DMS153 treated with DMSO at 0.1 percent for 48 hours (cell line): Measurements from ENCODE around the gene ZNF836.

Experiments used
- DNase-seq: peaks from one replicate; lab custom pipeline; 2025; ENCODE audit not compliant: unreplicated experiment; lab: John Stamatoyannopoulos, UW

The ZNF836 gene

DNA sequence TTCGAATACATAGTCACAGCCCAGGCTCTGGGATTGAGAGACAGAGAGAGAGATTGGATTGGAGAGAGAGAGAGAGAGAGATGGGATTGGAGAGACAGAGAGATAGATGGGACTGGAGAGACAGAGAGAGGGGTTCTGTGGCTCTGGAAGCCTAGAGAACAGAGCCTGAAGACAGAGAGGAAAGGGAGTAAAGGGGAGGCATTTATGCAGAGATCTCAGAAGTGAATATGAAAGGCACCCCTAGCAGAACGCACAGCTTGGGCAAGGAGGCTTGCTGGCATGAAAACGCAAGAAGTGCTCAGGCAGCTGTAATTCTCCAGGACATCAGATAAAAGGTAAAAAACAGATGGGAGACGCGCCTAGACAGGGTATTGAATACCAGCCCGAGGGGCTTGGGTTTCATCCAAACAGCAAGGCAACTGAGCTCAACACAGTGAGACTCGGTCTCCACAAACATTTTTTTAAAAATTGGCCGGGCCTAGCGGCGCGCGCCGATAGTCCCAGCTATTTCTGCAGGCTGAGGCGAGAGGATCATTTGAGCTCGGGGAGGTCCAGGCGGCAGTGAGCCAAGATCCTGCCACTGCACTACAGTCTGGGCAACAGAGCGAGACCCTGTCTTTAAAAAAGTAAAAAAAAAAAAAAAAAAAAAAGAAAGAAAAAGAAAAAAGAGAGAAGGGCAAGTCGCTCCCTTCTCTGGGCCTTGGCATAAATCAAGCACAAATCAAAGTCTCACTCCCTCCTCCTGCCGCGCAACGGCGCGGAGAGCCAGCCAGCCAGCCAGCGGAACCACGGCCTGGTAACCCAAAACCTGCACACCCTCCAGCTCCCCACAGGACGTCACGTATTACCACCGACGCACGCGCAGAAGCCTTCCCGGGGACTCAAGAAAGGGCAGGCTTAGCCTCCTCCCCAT is 17.7 kb upstream of the ZNF836 start:
- DNase-seq = no peak

GRCh38 chr19:52187407-52187806 is 16.0 kb upstream of the ZNF836 start:
- no peak for DNase-seq

DNA sequence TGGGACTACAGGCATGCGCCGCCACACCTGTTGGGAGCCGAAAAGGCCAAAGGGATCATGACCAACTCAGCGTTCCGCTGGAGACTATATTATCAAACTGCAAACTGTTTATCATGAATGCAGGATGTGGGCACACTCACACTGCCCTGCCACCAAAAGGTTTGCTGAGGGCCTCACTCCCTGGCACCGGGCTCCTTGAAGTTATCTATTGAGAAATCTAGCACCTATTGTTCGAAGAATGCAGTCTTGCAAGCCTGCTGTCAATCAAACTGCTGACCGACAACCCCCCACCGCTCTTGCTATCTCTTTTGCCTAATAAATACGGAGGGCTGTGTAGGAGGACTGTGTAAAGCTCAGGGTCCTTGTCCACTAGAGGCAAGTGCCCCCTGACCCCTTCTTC is 5.2 kb upstream of the ZNF836 start:
- DNase-seq = no peak

DNA sequence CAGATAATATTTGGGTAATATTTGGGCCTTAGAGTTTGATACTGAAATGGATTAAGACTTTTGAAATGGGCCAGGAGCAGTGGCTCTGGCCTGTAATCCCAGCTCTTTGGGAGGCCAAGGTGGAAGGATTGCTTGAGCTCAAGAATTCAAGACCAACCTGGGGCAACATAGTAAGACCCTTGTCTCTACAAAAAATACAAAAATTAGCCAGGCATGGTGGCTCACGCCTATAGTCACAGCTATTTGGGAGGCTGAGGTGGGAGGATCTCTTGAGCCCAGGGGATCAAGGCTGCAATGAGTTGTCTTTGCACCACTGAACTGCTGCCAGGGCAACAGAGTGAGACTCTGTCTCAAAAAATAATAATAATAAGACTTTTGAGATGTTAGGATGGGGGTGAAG is 926 bp upstream of the ZNF836 start:
- DNase-seq = no peak

DNA sequence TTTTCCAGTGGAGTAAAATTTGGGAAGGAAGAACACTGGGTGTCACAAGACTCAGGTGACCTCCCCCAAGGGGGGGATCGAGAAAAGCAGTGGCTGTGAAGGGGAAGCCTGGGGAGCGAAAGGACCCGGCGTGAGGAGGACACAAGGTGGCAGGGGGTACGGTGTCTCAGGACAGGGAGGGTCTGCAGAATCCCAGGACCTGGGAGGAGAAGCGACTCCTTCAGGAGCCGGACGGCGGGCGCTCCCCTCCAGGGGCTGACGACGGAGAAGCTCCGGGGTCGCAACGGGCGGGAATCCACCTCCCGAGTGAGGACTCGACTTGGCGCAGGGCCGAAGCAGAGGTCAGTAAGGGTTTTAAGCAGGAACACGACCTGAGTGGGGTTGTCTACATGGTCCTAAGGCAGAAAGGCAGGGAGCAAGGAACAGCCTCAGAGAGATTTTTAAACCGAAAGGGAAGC is 529 bp downstream of the ZNF836 start:
- no peak for DNase-seq

DNA sequence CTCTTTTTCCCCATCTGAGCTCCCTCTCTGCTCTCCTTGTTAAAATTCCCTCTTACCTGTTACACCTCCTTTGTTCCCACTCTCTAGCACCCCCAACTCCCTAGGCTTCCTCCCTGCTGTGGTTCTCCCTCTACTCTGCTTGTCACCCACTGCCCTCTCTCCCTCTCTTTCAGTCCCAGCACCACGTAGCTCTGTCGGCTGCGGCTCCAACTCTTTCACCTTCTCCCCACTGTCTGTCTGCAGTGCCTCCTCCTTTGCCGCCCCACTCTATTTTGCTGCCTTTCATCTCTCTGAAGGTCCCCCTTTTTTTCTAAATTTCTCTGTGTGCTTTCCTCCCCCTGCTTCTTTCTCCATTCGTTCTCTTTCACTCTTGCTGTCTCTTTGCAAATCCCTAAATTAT is 1.1 kb downstream of the ZNF836 start:
- DNase-seq = no peak

DNA sequence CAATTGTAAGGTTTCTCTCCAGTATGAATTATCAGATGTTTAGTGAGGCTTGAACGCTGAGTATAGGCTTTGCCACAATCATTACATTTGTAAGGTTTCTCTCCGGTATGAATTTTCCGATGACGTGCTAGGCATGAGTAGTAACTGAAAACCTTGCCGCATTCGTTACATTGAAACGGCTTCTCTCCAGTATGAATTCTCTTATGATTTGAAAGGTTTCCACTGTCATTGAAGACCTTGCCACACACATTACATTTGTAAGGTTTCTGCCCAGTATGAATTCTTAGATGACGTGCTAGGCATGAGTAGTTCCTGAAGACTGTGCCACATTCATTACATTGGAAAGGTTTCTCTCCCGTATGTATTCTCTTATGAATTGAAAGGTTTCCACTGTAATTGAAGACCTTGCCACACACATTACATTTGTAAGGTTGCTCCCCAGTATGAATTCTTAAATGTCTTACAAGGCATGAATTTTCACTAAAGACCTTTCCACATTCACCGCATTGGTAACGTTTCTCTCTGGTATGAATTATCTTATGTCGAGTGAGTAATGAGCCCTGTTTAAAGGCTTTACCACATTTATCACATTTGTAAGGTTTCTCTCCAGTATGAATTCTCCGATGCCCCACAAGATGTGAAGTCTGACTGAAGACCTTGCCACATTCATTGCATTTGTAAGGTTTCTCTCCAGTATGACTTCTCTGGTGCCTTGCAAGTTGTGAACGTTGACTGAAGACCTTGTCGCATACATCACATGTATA is 15.6 kb downstream of the ZNF836 start:
- no peak for DNase-seq

DNA sequence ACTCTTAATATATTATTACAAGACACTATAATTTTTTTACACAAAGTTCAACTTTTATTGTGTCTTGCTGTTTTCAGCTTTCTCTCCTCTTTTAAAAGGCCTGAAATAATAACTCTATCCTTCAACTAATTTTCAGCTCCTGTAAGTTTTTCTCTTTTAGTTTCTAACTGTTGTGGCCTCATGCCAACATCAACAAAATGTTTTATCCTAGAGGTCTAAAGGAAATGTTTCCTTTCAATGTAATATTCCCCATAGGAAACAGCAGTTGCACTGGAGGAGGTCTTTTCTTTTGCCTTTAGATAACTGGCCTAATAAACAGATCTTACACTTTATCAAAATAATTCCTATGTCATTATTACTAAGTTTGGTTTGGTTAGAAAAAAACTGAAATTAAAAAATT is 23.2 kb downstream of the ZNF836 start:
- no peak for DNase-seq

DNA sequence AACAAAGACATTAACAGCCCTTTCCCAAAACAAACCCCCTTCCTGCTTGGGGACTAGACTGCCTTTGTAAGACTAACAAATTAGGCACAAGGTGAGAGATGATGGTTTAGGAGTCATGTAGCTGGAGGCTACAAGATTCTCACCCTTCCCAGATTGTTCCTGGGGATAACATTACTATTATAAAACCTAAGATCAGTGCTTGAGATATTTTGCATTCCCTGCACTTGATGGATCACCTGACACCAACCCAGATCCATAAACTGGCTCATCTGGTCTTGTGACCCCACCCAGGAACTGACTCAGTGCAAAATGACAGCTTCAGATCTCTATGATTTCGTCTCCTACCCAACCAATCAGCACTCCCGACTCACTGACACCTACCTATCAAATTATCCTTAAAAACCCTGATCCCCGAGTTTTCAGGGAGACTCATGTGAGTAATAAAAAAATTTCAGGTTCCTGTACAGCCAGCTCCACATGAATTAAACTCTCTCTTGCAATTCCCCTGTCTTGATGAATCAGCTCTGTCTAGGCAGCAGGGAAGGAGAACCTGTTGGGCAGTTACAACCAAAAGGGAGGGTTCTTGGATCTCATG is 29.3 kb downstream of the ZNF836 start:
- DNase-seq = no peak

- DNase-seq = no peak
These were observed 30.2 kb downstream of the ZNF836 start for GRCh38 chr19:52141203-52141602.

- DNase-seq = peak; percentile 85
These were observed 31.2 kb downstream of the ZNF836 start for GRCh38 chr19:52140032-52140710.

- DNase-seq = peak; percentile 68
These were observed 32.0 kb downstream of the ZNF836 start, which contains the start of gene ZNF616 for GRCh38 chr19:52139252-52140031. TSS of gene ZNF616 (minus strand) at chr19:52139938. CDS start at chr19:52130512, 9,426 bp downstream.

DNA sequence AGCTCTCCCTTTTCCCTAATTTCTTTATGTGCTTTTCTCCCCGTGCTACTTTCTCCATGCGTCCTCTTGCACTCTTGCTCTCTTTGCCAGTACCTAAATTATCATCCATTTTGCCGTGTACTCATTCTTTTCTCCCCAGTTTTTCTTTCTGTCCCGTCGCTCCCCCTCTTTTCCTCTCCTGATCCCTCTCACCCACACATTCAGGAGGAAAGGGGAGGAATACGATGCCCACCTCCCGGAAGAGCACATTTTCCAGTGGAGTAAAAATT is 32.5 kb downstream of the ZNF836 start:
- DNase-seq = no peak

GRCh38 chr19:52138278-52138982 is 33.0 kb downstream of the ZNF836 start:
- peak; percentile 9 for DNase-seq

DNA sequence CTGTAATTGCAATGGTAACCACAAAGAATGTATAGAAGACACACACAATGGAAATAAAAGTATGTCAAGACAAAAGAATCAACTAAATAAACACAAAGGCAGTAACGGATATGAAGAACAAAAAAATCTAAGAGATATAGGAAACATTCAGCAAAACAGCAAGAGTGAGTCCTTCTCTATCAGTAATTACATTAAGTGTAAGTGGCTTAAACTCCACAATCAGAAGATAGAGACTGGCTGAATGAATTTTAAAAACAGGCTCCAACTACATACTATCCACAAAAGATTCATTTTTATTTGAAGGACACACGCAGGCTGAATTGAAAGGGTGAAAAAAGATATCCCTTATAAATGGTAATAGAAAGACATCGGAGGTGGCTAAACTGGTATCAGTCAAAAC is 51.1 kb downstream of the ZNF836 start:
- DNase-seq = no peak

DNA sequence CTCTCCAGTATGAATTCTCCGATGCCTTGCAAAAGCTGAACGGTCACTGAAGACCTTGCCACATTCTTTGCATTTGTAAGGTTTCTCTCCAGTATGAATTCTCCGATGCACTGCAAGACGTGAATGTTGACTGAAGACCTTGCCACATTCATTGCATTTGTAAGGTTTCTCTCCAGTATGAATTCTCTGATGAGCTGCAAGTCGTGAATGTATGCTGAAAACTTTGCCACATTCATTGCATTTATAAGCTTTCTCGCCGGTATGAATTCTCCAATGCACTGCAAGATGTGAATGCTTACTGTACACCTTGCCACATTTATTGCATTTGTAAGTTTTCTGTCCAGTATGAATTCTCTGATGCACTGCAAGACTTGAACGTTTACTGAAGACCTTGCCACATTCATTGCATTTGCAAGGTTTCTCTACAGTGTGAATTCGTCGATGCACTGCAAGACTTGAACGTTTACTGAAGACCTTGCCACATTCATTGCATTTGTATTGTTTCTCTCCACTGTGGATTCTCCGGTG is 55.8 kb downstream of the ZNF836 start:
- no peak for DNase-seq

DNA sequence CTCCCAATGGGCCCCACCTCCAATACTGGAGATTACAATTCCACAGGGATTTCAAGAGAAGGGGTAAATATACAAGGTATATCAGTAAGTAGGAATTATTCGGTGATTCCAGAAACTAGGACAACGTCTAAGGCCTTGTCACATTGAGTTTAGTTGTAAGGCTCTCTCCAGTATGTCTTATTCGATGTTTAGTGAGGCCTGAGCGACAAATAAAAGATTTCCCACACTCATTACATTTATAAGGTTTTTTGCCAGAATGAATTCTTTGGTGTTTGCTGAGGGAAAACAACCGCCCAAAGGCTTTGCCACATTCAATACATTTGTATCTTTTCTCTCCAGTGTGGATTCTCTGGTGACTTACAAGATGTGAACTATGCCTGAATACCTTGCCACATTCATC is 56.7 kb downstream of the ZNF836 start:
- DNase-seq = no peak

DNA sequence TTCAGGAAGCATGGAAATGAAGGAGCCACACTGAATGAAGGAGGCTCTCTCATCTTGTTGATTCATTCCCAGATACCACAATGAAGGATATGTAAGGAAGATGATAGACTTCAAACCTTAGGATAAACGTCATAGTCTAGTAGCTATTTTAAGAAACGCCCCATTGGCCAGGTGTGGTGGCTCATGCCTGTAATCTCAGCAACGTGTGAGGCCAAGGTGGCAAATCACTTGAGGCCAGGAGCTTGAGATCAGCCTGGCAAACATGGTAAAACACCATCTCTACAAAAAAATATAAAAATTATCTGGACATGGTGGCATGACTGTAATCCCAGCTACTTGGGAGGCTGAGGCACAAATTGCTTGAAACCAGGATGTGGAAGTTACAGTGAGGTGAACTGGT is 58.8 kb downstream of the ZNF836 start:
- no peak for DNase-seq

DNA sequence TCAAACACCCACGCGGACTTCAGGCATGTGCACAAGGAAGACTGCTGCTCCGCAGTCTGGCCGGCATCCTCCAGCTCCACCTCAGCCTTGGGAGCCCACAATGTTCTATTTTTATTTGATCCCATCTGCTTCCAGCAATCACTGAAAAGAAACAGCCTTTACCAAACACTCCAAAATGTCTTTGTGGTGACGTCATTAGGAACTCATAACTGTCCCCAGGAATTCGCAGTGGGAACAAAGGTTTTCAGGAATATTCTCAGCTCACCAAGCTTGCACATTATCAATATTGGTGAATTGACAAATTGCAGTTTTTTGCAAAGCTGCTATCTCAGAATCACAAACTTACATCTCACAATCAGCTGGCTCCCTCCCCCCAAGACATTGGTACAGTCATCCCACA is 60.6 kb downstream of the ZNF836 start:
- no peak for DNase-seq
